SK-N-SH treated with all-trans-retinoic acid at 6 μM for 48 hours (cell line): Measurements from ENCODE around the gene RASGRP3.

ENCODE experiments used
- ESRRG ChIP-seq: fragments of 250-450 bp; sonication (Bioruptor Pico); IDR thresholded peaks from 2 replicates; pipeline ENCODE4 v1.6.1; 2021; ENCODE audit warnings: mild to moderate bottlenecking
- GLIS3 ChIP-seq: fragments of 250-450 bp; sonication (Bioruptor Pico); IDR thresholded peaks from 2 replicates; pipeline ENCODE4 v1.5.0; 2020; ENCODE audit warnings: mild to moderate bottlenecking, moderate library complexity
- ISL1 ChIP-seq: fragments of 250-450 bp; sonication (Bioruptor Pico); IDR thresholded peaks from 2 replicates; pipeline ENCODE4 v2.1.2; 2022; ENCODE audit warnings: mild to moderate bottlenecking, moderate library complexity
- RARB ChIP-seq: fragments of 250-450 bp; sonication (Bioruptor Pico); IDR thresholded peaks from 2 replicates; pipeline ENCODE4 v1.8.0; 2021; ENCODE audit warnings: mild to moderate bottlenecking, moderate library complexity
- TF ChIP-seq, protein P1 (sequence below): fragments of 250-450 bp; sonication (Bioruptor Pico); IDR thresholded peaks from 2 replicates; pipeline ENCODE4 v1.8.0; 2020; ENCODE audit warnings: mild to moderate bottlenecking, moderate library complexity, borderline replicate concordance

DNA sequence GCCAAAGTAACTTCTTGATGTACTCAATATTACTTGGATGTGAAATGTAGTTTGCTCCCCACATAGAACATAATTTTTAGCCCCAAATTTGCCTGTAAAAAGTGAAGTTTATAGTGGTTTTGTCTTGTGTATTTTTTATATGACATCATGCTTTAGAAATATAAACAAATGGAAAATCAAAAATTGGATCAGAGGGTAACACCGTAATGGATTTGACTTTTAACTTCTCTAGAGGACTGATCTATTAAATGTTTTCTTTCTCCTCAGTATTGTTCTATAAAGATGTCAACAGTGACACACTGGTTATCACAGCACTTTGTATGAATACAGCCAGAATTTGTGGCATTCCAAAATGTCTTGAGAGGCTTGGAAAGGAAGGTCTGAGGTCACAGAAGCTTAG lies 45.6 kb upstream of the RASGRP3 start:
- TF ChIP-seq GLIS3 (CRISPR knock-in tag), result no peak
- no peak for TF ChIP-seq RARB (CRISPR knock-in tag)
- no peak for TF ChIP-seq ESRRG (CRISPR knock-in tag)
- TF ChIP-seq ISL1, result no peak
- TF ChIP-seq, protein P1, sequence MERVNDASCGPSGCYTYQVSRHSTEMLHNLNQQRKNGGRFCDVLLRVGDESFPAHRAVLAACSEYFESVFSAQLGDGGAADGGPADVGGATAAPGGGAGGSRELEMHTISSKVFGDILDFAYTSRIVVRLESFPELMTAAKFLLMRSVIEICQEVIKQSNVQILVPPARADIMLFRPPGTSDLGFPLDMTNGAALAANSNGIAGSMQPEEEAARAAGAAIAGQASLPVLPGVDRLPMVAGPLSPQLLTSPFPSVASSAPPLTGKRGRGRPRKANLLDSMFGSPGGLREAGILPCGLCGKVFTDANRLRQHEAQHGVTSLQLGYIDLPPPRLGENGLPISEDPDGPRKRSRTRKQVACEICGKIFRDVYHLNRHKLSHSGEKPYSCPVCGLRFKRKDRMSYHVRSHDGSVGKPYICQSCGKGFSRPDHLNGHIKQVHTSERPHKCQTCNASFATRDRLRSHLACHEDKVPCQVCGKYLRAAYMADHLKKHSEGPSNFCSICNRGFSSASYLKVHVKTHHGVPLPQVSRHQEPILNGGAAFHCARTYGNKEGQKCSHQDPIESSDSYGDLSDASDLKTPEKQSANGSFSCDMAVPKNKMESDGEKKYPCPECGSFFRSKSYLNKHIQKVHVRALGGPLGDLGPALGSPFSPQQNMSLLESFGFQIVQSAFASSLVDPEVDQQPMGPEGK (CRISPR knock-in tag), result no peak
